A673 (cell line): ENCODE measurements around the gene MAST3. TPM values are rescaled to one million over a fixed set of nuclear protein-coding genes. Genes with fewer than 3 reads are reported as not detected.

Source experiments
- BruUV-seq: library from RNA; stranded (reverse); fragments of 400-500 nt; replicated peaks from 2 replicates; lab custom pipeline; 2021; lab: Mats Ljungman, UMichigan
- CTCF ChIA-PET: fragments of 300-600 bp; sonication (Branson Sonifier 250); formaldehyde crosslinking; loops from one replicate; lab custom pipeline; 2022; ENCODE audit warnings: antibody characterized with exemption; lab: Charles Lee
- POLR2A ChIA-PET: fragments of 300-600 bp; sonication (Branson Sonifier 250); formaldehyde crosslinking; loops from one replicate; lab custom pipeline; 2022; ENCODE audit warnings: antibody characterized with exemption; ENCODE audit not compliant: low non-redundant PET; lab: Charles Lee
- DNase-seq: peaks from one replicate; pipeline ENCODE4 v3.0.0-alpha.2; 2015; ENCODE audit warnings: low spot score
- H3K27ac ChIP-seq: fragments of 200-600 bp; sonication (generic); 2 replicates; pipeline ENCODE4 v1.5.1; 2016; ENCODE audit warnings: mixed run types, low read depth, mild to moderate bottlenecking, mixed read lengths, antibody characterized with exemption, low read length; ENCODE audit not compliant: poor library complexity, severe bottlenecking
- H3K27me3 ChIP-seq: fragments of 200-600 bp; sonication (generic); replicated peaks from 2 replicates; pipeline ENCODE4 v1.6.1; 2017; ENCODE audit warnings: mixed run types, low read depth, mild to moderate bottlenecking, mixed read lengths, antibody characterized with exemption, low read length; ENCODE audit not compliant: insufficient read depth, poor library complexity
- H3K36me3 ChIP-seq: fragments of 200-600 bp; sonication (generic); 2 replicates; pipeline ENCODE4 v1.6.1; 2016; ENCODE audit warnings: mixed run types, mild to moderate bottlenecking, mixed read lengths, antibody characterized with exemption, low read length; ENCODE audit not compliant: insufficient read depth, poor library complexity, severe bottlenecking
- H3K4me1 ChIP-seq: fragments of 200-600 bp; sonication (generic); 2 replicates; pipeline ENCODE4 v1.6.1; 2017; ENCODE audit warnings: mixed run types, mild to moderate bottlenecking, mixed read lengths, antibody characterized with exemption, low read length; ENCODE audit not compliant: insufficient read depth, poor library complexity, severe bottlenecking
- H3K4me3 ChIP-seq: fragments of 200-600 bp; sonication (generic); 2 replicates; pipeline ENCODE4 v1.5.1; 2016; ENCODE audit warnings: low read depth, mixed run types, mild to moderate bottlenecking, mixed read lengths, low read length; ENCODE audit not compliant: poor library complexity, severe bottlenecking
- H3K9me3 ChIP-seq: fragments of 200-600 bp; sonication (generic); 2 replicates; pipeline ENCODE4 v1.6.1; 2016; ENCODE audit warnings: mixed run types, low read depth, mild to moderate bottlenecking, mixed read lengths, antibody characterized with exemption, low read length; ENCODE audit not compliant: poor library complexity, severe bottlenecking
- CTCF ChIP-seq: fragments of 300-800, 200-600 bp; sonication (generic); conservative IDR thresholded peaks from 2 replicates; pipeline ENCODE4 v1.5.1; 2017; ENCODE audit warnings: low read depth, mild to moderate bottlenecking, antibody characterized with exemption, low read length, moderate library complexity, mixed read lengths
- EZH2 ChIP-seq: fragments of 200-600 bp; sonication (generic); IDR thresholded peaks from 2 replicates; pipeline ENCODE4 v1.6.1; 2017; ENCODE audit warnings: borderline replicate concordance, low read depth, mild to moderate bottlenecking, mixed read lengths, antibody characterized with exemption, low read length; ENCODE audit not compliant: poor library complexity, severe bottlenecking
- intact Hi-C: fragments of 100-400 bp; cut with micrococcal nuclease; formaldehyde crosslinking; loops from one replicate; pipeline ENCODE4 v1.10.0; 2022; ENCODE audit not compliant: unreplicated experiment
- total RNA-seq: library from RNA; stranded (reverse); gene quantifications from 2 replicates; pipeline ENCODE4 v1.2.3, GENCODE V29; 2021

Gene MAST3
- total RNA-seq, 1 experiment from 2014 or later, result 5.1 TPM

- ChIA-PET POLR2A (interaction anchor here (0.6 kb wide), 1 partner anchor 54 kb away, joined by 7 read pairs; no protein-coding TSS in a partner anchor), CTCF (no interaction called here)
- H3K4me3 ChIP-seq, result no peak overlapping the region
- no peak overlapping the region for H3K27ac ChIP-seq
- TF ChIP-seq EZH2 (no peak), CTCF (no peak)
- intact Hi-C loops, result no loop called here
- BruUV-seq, result no TSS peak
- H3K9me3 ChIP-seq, result no peaks in the 10 kb centered on the region
- H3K36me3 ChIP-seq, result peaks cover 12% of the 10 kb centered on the region
- H3K27me3 ChIP-seq, result no peaks in the 10 kb centered on the region
- no peak for DNase-seq
- no peaks in the 10 kb centered on the region for H3K4me1 ChIP-seq
Observed at GRCh38 chr19:18140473-18140872, 42.9 kb downstream of the MAST3 start.

GRCh38 chr19:18141031-18141430 is 43.5 kb downstream of the MAST3 start:
- Histone ChIP-seq H3K27me3 (no peaks in the 10 kb centered on the region), H3K27ac (no peak overlapping the region)
- BruUV-seq, result no TSS peak

GRCh38 chr19:18143902-18144301 is 46.3 kb downstream of the MAST3 start:
- H3K27ac ChIP-seq, result no peak overlapping the region
- H3K27me3 ChIP-seq, result no peaks in the 10 kb centered on the region
- no TSS peak for BruUV-seq
- no peak for DNase-seq
- peaks cover 12% of the 10 kb centered on the region for H3K36me3 ChIP-seq
- H3K9me3 ChIP-seq, result no peaks in the 10 kb centered on the region
- intact Hi-C loops, result no loop called here
- no peaks in the 10 kb centered on the region for H3K4me1 ChIP-seq
- TF ChIP-seq EZH2 (no peak), CTCF (no peak)
- POLR2A ChIA-PET, result no interaction called here
- CTCF ChIA-PET, result no interaction called here
- H3K4me3 ChIP-seq, result no peak overlapping the region

More at GRCh38 chr19:18141031-18141430, 43.5 kb downstream of the MAST3 start:
- Histone ChIP-seq H3K4me3 (no peak overlapping the region), H3K9me3 (no peaks in the 10 kb centered on the region), H3K4me1 (no peaks in the 10 kb centered on the region), H3K36me3 (peaks cover 12% of the 10 kb centered on the region)
- intact Hi-C loops, result no loop called here
- CTCF ChIA-PET, result no interaction called here
- TF ChIP-seq EZH2 (no peak), CTCF (no peak)
- POLR2A ChIA-PET, result no interaction called here
- no peak for DNase-seq
